SK-N-SH (cell line): Measurements from ENCODE around the gene SSR3. TPM values are rescaled to one million over a fixed set of nuclear protein-coding genes. Genes with fewer than 3 reads are reported as not detected.
"Not testable (repeated sequence)": the region's sequence is repeated elsewhere in the genome, so short reads cannot be mapped to it uniquely, and the experiment has no call there.

Experiments
- CTCF ChIA-PET: fragments of 300-600, 350-600 bp; formaldehyde crosslinking; extraction: SDS; loops from one replicate; lab custom pipeline; 2021; lab: Yijun Ruan, JAX
- POLR2A ChIA-PET: fragments of 350-600 bp; sonication (Branson Sonifier 250); formaldehyde crosslinking; extraction: SDS; loops from one replicate; lab custom pipeline; 2020; ENCODE audit warnings: antibody characterized with exemption, inconsistent platforms; lab: Yijun Ruan, JAX
- DNase-seq: peaks from one replicate; pipeline ENCODE4 v3.0.0; 2012
- H2AFZ ChIP-seq: fragments of 200-600 bp; sonication (generic); 2 replicates; pipeline ENCODE4 v1.8.1; 2016; ENCODE audit warnings: antibody characterized with exemption, mild to moderate bottlenecking, low read depth
- H3F3A ChIP-seq: fragments of 200-600 bp; sonication (generic); replicated peaks from 2 replicates; pipeline ENCODE3; 2016; ENCODE audit warnings: antibody characterized with exemption, mild to moderate bottlenecking; ENCODE audit not compliant: insufficient read depth
- H3K27ac ChIP-seq, 2 experiments: fragments of 200-500 bp in 1 of 2; fragments of 200-600 bp in 1 of 2; sonication (Bioruptor generic) in 1 of 2; sonication (generic), shearing (Covaris generic) in 1 of 2; 2 replicates each; pipeline versions ENCODE4 v1.5.1 to v1.6.1; 2014 to 2016; ENCODE audit warnings: low read depth in 2 of 2, inconsistent platforms in 1 of 2, low read length in 1 of 2, mild to moderate bottlenecking in 1 of 2, mixed read lengths in 1 of 2
- H3K27me3 ChIP-seq: fragments of 200-600 bp; sonication (generic), shearing (Covaris generic); 2 replicates; pipeline ENCODE4 v1.6.1; 2016; ENCODE audit warnings: mixed run types; ENCODE audit not compliant: insufficient read depth
- H3K36me3 ChIP-seq, 2 experiments: fragments of 200-500 bp in 1 of 2; fragments of 200-600 bp in 1 of 2; sonication (Bioruptor generic) in 1 of 2; sonication (generic) in 1 of 2; replicated peaks in 1 of 2; 2 replicates each; pipeline versions ENCODE3 to v1.5.1; 2014 to 2016; ENCODE audit warnings: low read length in 1 of 2, mild to moderate bottlenecking in 1 of 2; ENCODE audit not compliant: insufficient read depth in 2 of 2, control insufficient read depth in 1 of 2
- H3K4me1 ChIP-seq, 2 experiments: fragments of 200-500 bp in 1 of 2; fragments of 200-600 bp in 1 of 2; sonication (Bioruptor generic) in 1 of 2; sonication (generic), shearing (Covaris generic) in 1 of 2; 2 replicates each; pipeline versions ENCODE4 v1.5.1 to v1.6.1; 2014 to 2016; ENCODE audit warnings: low read depth in 1 of 2, low read length in 1 of 2, mixed run types in 1 of 2; ENCODE audit not compliant: insufficient read depth in 2 of 2, control insufficient read depth in 1 of 2
- H3K4me2 ChIP-seq: fragments of 200-600 bp; sonication (generic), shearing (Covaris generic); 2 replicates; pipeline ENCODE4 v1.6.1; 2017; ENCODE audit warnings: mixed run types
- H3K4me3 ChIP-seq, 2 experiments: fragments of 200-500 bp in 1 of 2; fragments of 200-600 bp in 1 of 2; sonication (Bioruptor generic) in 1 of 2; sonication (generic), shearing (Covaris generic) in 1 of 2; 2 replicates each; pipeline versions ENCODE4 v1.5.1 to v1.8.1; 2014 to 2016; ENCODE audit warnings: low read depth in 2 of 2, inconsistent platforms in 1 of 2, low read length in 1 of 2, mild to moderate bottlenecking in 1 of 2, mixed read lengths in 1 of 2, moderate library complexity in 1 of 2
- H3K79me2 ChIP-seq: fragments of 200-600 bp; sonication (generic); 2 replicates; pipeline ENCODE4 v1.8.1; 2017; ENCODE audit warnings: mild to moderate bottlenecking; ENCODE audit not compliant: insufficient read depth
- H3K9ac ChIP-seq: fragments of 200-600 bp; sonication (generic); 2 replicates; pipeline ENCODE4 v1.6.1; 2017; ENCODE audit warnings: mixed run types
- H3K9me2 ChIP-seq: fragments of 200-600 bp; sonication (generic); 2 replicates; pipeline ENCODE4 v1.6.1; 2017; ENCODE audit warnings: mixed run types
- H3K9me3 ChIP-seq: fragments of 200-600 bp; sonication (generic); 2 replicates; pipeline ENCODE4 v1.6.1; 2017; ENCODE audit warnings: mixed run types, mild to moderate bottlenecking, moderate library complexity
- H4K20me1 ChIP-seq: fragments of 200-600 bp; sonication (generic); 2 replicates; pipeline ENCODE4 v1.6.1; 2017; ENCODE audit warnings: mild to moderate bottlenecking, mixed run types; ENCODE audit not compliant: insufficient read depth
- CTCF ChIP-seq: fragments of 200-600 bp; sonication (generic); IDR thresholded peaks from 2 replicates; pipeline ENCODE4 v1.6.1; 2017; ENCODE audit warnings: antibody characterized with exemption, mild to moderate bottlenecking, moderate library complexity
- FOSL2 ChIP-seq: IDR thresholded peaks from 2 replicates; pipeline ENCODE4 v1.4.0; 2012; ENCODE audit warnings: low read depth, mild to moderate bottlenecking, moderate library complexity, borderline replicate concordance
- FOXJ3 ChIP-seq: sonication (generic); formaldehyde crosslinking; IDR thresholded peaks from 2 replicates; pipeline ENCODE4 v1.5.1; 2020; ENCODE audit warnings: mild to moderate bottlenecking, missing genetic modification reagents
- GATA2 ChIP-seq: sonication (generic); formaldehyde crosslinking; IDR thresholded peaks from 2 replicates; pipeline ENCODE4 v1.5.0; 2020; ENCODE audit warnings: mild to moderate bottlenecking, missing genetic modification reagents
- MEF2A ChIP-seq: IDR thresholded peaks from 2 replicates; pipeline ENCODE4 v1.4.0; 2012; ENCODE audit warnings: low read depth, borderline replicate concordance
- PBX3 ChIP-seq: IDR thresholded peaks from 2 replicates; pipeline ENCODE4; 2012
- RCOR1 ChIP-seq: fragments of 150-350 bp; IDR thresholded peaks from 2 replicates; pipeline ENCODE4 v1.6.1; 2017; ENCODE audit warnings: antibody characterized with exemption, low read length
- RXRA ChIP-seq: IDR thresholded peaks from 2 replicates; pipeline ENCODE4 v1.4.0; 2012; ENCODE audit warnings: low read depth, mild to moderate bottlenecking, borderline replicate concordance
- TAF1 ChIP-seq: IDR thresholded peaks from 2 replicates; pipeline ENCODE4 v1.6.1; 2012; ENCODE audit warnings: low read depth, mild to moderate bottlenecking, low read length, moderate library complexity, borderline replicate concordance
- TCF12 ChIP-seq: IDR thresholded peaks from 2 replicates; pipeline ENCODE4 v1.4.0; 2012
- WGBS: methylation state at CpG from one replicate; pipeline ENCODE4 v1.1.6; 2017; ENCODE audit warnings: low lambda C conversion rate; 5-methylcytosine and 5-hydroxymethylcytosine counted together
- polyA plus RNA-seq, 3 experiments: library from polyadenylated mRNA; depleted of rRNA; stranded (reverse); fragments of >200 nt; gene quantifications; 2 replicates each; pipeline ENCODE4 v1.2.3, GENCODE V29; 2012
- TF ChIP-seq, protein P1 (sequence below): IDR thresholded peaks from 2 replicates; pipeline ENCODE4 v1.4.0; 2012; ENCODE audit warnings: low read depth, borderline replicate concordance
- TF ChIP-seq, protein P2 (sequence below): IDR thresholded peaks from 2 replicates; pipeline ENCODE4 v1.4.0; 2012; ENCODE audit warnings: low read depth, borderline replicate concordance

Gene SSR3
- polyA plus RNA-seq, 1 of the 3 experiments (the other 2 are of a cell fraction), result 61.7 TPM

- CTCF ChIA-PET, result no interaction called here
Measured at GRCh38 chr3:156576051-156576450, 21.1 kb upstream of the SSR3 start.

DNA sequence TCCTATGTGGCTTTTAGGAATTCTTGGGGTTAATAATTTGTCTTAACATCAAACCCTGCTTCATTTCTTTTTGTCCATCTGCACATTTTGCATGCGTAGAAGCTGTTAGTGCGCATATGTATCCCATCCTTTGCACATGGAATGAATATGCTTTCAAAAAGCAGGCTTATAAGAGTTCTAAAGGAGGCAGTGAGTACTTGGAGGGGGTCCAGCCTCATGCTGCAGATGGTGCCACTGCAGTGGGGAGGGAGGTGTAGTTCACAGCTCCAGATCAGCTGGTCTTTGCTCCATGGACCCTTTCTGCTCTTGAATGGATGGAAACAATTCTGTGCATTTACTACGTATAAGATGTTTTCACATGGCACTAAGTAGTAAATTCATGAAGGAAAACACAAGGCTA lies 20.7 kb upstream of the SSR3 start:
- no peaks in the 10 kb centered on the region for H3K79me2 ChIP-seq
- TF ChIP-seq FOXJ3, result no peak
- no peak for TF ChIP-seq CTCF
- TF ChIP-seq PBX3, result no peak
- no peak for TF ChIP-seq RCOR1
- no peak for TF ChIP-seq RXRA
- TF ChIP-seq, protein P1, sequence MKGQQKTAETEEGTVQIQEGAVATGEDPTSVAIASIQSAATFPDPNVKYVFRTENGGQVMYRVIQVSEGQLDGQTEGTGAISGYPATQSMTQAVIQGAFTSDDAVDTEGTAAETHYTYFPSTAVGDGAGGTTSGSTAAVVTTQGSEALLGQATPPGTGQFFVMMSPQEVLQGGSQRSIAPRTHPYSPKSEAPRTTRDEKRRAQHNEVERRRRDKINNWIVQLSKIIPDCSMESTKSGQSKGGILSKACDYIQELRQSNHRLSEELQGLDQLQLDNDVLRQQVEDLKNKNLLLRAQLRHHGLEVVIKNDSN, result no peak
- no peak for TF ChIP-seq TAF1
- TF ChIP-seq, protein P2, sequence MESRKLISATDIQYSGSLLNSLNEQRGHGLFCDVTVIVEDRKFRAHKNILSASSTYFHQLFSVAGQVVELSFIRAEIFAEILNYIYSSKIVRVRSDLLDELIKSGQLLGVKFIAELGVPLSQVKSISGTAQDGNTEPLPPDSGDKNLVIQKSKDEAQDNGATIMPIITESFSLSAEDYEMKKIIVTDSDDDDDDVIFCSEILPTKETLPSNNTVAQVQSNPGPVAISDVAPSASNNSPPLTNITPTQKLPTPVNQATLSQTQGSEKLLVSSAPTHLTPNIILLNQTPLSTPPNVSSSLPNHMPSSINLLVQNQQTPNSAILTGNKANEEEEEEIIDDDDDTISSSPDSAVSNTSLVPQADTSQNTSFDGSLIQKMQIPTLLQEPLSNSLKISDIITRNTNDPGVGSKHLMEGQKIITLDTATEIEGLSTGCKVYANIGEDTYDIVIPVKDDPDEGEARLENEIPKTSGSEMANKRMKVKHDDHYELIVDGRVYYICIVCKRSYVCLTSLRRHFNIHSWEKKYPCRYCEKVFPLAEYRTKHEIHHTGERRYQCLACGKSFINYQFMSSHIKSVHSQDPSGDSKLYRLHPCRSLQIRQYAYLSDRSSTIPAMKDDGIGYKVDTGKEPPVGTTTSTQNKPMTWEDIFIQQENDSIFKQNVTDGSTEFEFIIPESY, result no peak
- no peak for TF ChIP-seq GATA2
- no peak for TF ChIP-seq MEF2A
- no peak for TF ChIP-seq TCF12
- H3K27ac ChIP-seq, result no peak overlapping the region
- no peak overlapping the region for H3K4me2 ChIP-seq
- no peak for DNase-seq
- no peaks in the 10 kb centered on the region for H3K9me2 ChIP-seq
- ChIA-PET CTCF (no interaction called here), POLR2A (no interaction called here)
- no peaks in the 10 kb centered on the region for H3F3A ChIP-seq
- no peaks in the 10 kb centered on the region for H4K20me1 ChIP-seq
- WGBS, result 89% methylated on average over 3 of the region's 3 CpGs
- H3K27me3 ChIP-seq, result no peaks in the 10 kb centered on the region
- no peaks in the 10 kb centered on the region for H3K36me3 ChIP-seq
- H3K9me3 ChIP-seq, result no peaks in the 10 kb centered on the region
- H3K4me3 ChIP-seq, result no peak overlapping the region
- no peaks in the 10 kb centered on the region for H3K4me1 ChIP-seq
- H3K9ac ChIP-seq, result no peak overlapping the region
- H2AFZ ChIP-seq, result no peak overlapping the region

More at GRCh38 chr3:156576051-156576450, 21.1 kb upstream of the SSR3 start:
- TF ChIP-seq RXRA (no peak), FOSL2 (no peak), GATA2 (no peak), CTCF (no peak), TCF12 (no peak)
- Histone ChIP-seq H3K27ac (no peak overlapping the region), H3F3A (no peaks in the 10 kb centered on the region), H3K4me3 (no peak overlapping the region), H2AFZ (no peak overlapping the region), H3K4me2 (no peak overlapping the region), H3K9ac (no peak overlapping the region), H3K9me2 (no peaks in the 10 kb centered on the region), H3K4me1 (no peaks in the 10 kb centered on the region), H4K20me1 (no peaks in the 10 kb centered on the region), H3K27me3 (no peaks in the 10 kb centered on the region), H3K36me3 (no peaks in the 10 kb centered on the region), H3K9me3 (no peaks in the 10 kb centered on the region), H3K79me2 (no peaks in the 10 kb centered on the region)
- DNase-seq, result no peak
- POLR2A ChIA-PET, result no interaction called here
- 67% methylated on average over 2 of the region's 2 CpGs for WGBS

- H3K9me2 ChIP-seq, H4K20me1 ChIP-seq, POLR2A ChIA-PET, H3K36me3 ChIP-seq, H3K4me3 ChIP-seq, H3K4me1 ChIP-seq, H3K4me2 ChIP-seq, H3K9me3 ChIP-seq, H3K9ac ChIP-seq, DNase-seq, H3K27ac ChIP-seq, H3F3A ChIP-seq, H3K79me2 ChIP-seq, H3K27me3 ChIP-seq, H2AFZ ChIP-seq, CTCF ChIA-PET: not testable (repeated sequence)
- 67% methylated on average over 4 of the region's 4 CpGs for WGBS
Measured at GRCh38 chr3:156569881-156570280, 15.0 kb upstream of the SSR3 start.
